ENCODE data around the gene ITGBL1.

GRCh38 chr13:101514695-101515275, 62.3 kb downstream of the ITGBL1 start:
- peak; percentile 30 to 55 (median 45) for TF ChIP-seq CTCF (IDR thresholded peaks at IDR 0.05)
- no peak for TF ChIP-seq POLR2A (IDR thresholded peaks at IDR 0.05)
- no peak for TF ChIP-seq POLR2AphosphoS5 (IDR thresholded peaks at IDR 0.05)
